HG03060 (cell line): ENCODE results near the gene NHEJ1.
A peak's percentile ranks its signal among the peaks of the same experiment; 100 is the strongest.
"Not testable (repeated sequence)": the region's sequence is repeated elsewhere in the genome, so short reads cannot be mapped to it uniquely, and the experiment has no call there.

ENCODE experiments used
- ATAC-seq: cut with Tn5 transposase; IDR thresholded peaks from one replicate; pipeline ENCODE4 v1.9.1; 2021; ENCODE audit warnings: low read depth, moderate number of reproducible peaks; ENCODE audit not compliant: unreplicated experiment

NHEJ1 gene

GRCh38 chr2:219160186-219161017, at the start of gene NHEJ1:
Gene NHEJ1 (minus strand): TSS chr2:219160815. CDS start chr2:219158362, 2,453 bp downstream.
- peak; percentile 66 for ATAC-seq

- ATAC-seq = no peak
Measured at GRCh38 chr2:219209236-219210195, 48.9 kb upstream of the NHEJ1 start.

DNA sequence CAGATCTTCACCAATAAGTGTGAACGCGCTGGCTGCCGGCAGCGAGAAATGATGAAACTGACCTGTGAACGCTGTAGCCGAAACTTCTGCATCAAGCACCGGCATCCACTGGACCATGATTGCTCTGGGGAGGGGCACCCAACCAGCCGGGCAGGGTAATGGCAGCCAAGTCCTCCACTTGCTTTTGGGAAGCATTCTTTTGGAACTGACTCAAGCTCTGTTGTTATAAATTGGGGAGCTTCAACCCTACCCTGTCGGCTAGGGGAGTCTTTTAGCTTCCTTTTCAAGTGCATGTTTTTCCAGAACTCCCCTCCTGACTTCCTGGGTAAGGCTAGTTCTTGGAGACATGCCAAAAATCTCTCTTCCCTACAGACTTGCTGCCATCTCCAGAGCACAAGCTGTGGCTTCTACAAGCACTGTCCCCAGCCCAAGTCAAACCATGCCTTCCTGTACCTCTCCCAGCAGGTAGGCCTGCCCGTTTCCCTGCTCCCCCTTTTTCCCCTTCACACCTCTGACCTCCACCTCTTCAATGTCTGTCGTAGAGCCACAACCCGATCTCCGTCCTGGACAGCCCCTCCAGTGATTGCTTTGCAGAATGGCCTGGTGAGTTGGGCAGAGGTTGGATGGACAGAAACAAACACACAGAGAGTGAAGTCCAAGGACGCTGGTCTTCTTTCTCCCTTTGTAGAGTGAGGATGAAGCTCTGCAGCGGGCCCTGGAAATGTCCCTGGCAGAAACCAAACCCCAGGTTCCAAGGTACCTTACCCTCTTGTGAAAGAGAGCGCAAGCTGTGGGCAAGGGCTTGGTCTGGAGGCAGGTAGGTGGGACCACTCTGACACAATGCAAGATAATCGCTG, 47.5 kb upstream of the NHEJ1 start:
- no peak for ATAC-seq

- ATAC-seq = no peak
Measured at GRCh38 chr2:219207134-219207883, 46.7 kb upstream of the NHEJ1 start.

GRCh38 chr2:219206328-219207133, 45.9 kb upstream of the NHEJ1 start, which contains the start of gene ZFAND2B:
Gene ZFAND2B (plus strand): TSS chr2:219206782. CDS start chr2:219206988, 206 bp downstream.
- ATAC-seq = peak; percentile 89

GRCh38 chr2:219205981-219206327, 45.3 kb upstream of the NHEJ1 start:
- ATAC-seq = no peak

GRCh38 chr2:219205165-219205538, 44.5 kb upstream of the NHEJ1 start:
- no peak for ATAC-seq

DNA sequence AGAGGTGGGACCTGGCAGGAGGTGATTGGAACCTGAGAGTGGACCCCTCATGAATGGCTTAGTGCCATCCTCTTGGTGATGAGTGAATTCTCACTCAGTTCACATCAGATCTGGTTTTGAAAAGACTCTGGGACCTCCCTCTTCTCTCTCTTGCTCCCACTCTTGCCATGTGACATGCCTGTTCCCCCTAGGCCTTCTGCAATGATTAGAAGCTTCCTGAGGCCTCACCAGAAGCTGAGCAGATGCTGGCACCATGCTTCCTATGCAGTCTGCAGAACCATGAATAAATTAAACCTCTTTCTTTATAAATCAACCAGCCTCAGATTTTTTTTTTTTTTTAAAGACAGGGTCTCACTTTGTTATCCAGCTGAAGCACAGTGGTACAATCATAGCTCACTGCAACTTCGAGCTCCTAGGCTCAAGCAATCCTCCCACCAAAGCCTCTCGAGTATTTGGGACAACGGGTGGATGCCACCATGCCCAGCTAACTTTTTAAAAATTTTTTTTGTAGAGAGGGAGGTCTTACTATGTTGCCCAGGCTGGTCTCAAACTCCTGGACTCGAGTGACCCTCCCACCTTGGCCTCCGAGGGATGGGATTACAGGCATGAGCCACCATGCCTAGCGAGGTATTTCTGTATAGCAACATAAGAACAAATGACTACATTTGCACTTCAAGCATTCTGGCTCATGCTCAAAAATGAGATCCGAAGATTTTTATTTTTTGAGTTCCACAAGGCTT, 44.0 kb upstream of the NHEJ1 start:
- no peak for ATAC-seq

DNA sequence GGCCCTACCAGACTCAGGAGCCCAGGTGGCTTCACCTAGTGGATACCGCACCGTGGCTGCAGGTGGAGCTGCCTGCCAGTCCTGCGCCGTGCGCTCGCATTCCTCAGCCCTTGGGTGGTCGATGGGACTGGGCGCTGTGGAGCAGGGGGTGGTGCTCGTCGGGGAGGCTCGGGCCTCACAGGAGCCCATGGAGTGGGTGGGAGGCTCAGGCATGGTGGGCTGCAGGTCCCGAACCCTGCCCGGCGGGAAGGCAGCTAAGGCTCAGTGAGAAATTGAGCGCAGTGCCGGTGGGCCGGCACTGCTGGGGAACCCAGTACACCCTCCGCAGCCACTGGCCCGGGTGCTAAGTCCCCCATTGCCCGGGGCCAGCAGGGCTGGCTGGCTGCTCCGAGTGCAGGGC, 40.7 kb upstream of the NHEJ1 start:
- ATAC-seq = not testable (repeated sequence)

GRCh38 chr2:219200502-219201326, 40.1 kb upstream of the NHEJ1 start:
- ATAC-seq = not testable (repeated sequence)

- ATAC-seq = no peak
Measured at GRCh38 chr2:219199470-219200211, 39.0 kb upstream of the NHEJ1 start.

DNA sequence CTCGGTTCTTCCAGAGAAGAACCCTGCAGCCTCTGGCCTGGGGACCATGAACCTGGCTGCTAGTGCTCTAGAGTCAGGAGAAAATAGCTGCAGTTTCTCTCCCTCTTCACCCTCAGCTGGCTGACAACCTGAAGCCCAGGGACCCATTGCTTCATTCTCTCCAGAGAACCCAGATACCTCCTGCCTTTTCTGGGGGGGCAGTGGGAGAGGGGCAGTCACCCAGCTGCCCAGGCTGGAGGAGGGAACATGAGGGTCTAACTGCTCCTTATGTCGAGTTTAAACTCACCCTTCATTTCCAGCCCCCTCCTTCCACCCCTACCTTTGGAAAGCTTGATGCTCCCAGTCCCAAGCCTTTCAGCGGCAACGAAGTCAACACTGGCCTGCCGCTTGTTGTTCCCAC, 38.4 kb upstream of the NHEJ1 start:
- ATAC-seq = no peak

DNA sequence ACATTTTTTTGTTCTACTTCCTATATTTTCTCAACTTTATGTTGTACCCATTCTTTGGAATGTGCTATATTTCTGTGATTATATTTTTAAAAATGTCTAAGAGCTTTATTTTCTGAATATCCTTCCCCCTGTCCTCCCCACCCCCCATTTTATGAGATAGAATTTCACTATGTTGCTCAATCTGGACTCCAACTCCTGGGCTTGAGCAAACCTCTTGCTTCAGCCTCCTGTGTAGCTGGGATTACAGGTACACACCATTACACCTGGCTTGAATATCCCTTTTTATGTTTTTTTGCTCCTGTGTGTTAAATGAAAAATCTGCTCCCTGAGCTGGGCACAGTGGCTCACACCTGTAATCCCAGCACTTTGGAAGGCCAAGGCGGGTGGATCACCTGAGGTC, 36.8 kb upstream of the NHEJ1 start:
- ATAC-seq = no peak

- no peak for ATAC-seq
Measured at GRCh38 chr2:219186754-219187456, 26.3 kb upstream of the NHEJ1 start.

- ATAC-seq = no peak
Measured at GRCh38 chr2:219184121-219184520, 23.5 kb upstream of the NHEJ1 start.

- ATAC-seq = no peak
Measured at GRCh38 chr2:219183151-219183772, 22.6 kb upstream of the NHEJ1 start.
